ENCODE results near the gene OTUD3.
"Not testable (repeated sequence)": the region's sequence is repeated elsewhere in the genome, so short reads cannot be mapped to it uniquely, and the experiment has no call there.

The OTUD3 gene, protein sequence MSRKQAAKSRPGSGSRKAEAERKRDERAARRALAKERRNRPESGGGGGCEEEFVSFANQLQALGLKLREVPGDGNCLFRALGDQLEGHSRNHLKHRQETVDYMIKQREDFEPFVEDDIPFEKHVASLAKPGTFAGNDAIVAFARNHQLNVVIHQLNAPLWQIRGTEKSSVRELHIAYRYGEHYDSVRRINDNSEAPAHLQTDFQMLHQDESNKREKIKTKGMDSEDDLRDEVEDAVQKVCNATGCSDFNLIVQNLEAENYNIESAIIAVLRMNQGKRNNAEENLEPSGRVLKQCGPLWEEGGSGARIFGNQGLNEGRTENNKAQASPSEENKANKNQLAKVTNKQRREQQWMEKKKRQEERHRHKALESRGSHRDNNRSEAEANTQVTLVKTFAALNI

DNA sequence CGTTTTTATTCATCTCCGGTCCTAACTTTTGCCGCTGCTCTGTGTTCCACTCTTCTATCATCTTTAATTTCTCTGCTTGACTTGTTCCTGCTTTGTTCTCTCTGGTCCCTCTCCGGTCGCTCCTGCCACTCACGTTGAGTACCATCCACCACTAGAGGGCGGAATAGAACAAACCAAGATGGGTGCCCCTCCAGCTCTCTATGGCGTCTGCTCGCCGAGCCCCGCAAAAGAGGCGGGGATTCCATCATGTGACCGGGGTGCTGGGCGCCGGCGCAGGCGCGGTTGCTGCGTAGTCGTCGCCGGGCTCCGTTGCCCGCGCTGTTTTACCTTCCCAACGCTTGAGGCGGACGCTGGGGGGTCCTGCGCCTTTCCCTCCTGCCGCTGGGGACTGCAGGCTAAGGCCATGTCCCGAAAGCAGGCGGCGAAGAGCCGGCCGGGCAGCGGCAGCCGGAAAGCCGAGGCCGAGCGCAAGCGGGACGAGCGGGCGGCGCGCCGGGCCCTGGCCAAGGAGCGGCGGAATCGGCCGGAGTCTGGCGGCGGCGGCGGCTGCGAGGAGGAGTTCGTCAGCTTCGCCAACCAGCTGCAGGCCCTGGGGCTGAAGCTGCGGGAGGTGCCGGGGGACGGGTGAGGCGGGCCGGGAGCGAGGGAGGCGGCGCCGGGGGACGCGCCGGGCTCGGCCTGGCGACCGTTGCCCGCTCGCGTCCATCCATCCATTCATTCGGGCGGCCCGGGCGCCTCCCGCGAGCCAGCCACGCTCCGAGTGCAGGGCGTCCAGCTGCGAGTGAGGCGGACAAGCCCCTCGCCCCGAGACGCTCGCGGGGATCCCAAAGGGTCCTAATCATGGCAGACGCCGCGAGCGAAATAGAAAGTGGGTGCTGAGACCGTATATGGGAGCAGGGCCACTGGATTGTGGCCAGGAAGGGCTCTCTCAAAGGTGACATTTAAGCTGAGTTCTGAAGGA is at the start of gene OTUD3:
TSS of gene OTUD3 (plus strand) at position 285 of the 961 bp plus-strand sequence. CDS start at position 404, 119 bp downstream.
- peak; percentile 88 for DNase-seq (ENCODE audit: low read depth)

DNA sequence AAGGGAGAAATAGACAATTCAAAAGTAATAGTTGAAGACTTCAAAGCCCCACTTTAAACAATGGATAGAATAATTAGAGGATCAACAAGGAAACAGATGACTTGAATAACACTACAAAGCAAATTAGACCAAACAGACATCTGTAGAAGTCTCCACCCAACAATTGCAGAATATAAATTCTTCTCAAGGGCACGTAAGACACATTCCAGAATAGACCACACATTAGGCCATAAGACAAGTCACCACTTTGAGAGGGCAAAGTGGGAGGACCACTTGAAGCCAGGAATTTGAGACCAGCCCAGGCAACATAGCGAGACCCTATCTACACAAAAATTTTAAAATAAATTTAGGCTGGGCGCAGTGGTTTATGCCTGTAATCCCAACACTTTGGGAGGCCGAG is 46.6 kb upstream of the OTUD3 start:
- DNase-seq (ENCODE audit: low read depth) = no peak

DNA sequence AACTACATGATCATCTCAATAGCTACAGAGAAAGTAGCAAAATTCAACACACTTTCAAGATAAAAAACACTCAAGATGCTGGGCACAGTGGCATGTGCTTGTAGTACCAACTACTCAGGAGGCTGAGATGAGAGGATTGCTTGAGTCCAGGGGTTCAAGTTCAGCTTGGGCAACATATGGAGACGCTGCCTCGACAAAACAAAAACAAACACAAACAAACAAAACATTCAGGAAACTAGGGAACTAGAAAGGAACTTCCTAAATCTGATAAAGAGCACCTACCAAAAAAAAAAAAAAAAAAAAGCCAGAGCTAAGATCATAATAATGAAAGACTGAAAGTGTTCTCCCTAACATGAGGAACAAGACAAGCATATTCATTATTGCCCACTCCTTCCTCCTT is 44.3 kb upstream of the OTUD3 start:
- no peak for DNase-seq (ENCODE audit: low read depth)

DNA sequence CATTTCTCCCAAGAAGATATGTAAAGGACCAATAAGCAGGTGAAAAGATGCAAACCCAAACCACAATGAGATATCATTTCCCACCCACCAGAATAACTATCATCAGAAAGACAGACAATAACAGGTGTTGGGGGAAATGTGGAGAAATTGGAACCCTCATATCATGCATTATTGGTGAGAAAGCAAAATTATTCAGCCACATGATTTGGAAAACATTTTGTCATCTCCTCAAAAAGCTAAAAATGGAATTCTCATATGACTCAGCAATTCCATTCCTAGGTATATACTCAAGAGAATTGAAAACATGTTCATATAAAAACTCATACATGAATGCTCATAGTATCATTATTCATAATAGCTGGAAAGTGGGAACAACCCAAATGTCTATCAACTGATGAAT is 42.0 kb upstream of the OTUD3 start:
- DNase-seq (ENCODE audit: low read depth) = no peak

DNA sequence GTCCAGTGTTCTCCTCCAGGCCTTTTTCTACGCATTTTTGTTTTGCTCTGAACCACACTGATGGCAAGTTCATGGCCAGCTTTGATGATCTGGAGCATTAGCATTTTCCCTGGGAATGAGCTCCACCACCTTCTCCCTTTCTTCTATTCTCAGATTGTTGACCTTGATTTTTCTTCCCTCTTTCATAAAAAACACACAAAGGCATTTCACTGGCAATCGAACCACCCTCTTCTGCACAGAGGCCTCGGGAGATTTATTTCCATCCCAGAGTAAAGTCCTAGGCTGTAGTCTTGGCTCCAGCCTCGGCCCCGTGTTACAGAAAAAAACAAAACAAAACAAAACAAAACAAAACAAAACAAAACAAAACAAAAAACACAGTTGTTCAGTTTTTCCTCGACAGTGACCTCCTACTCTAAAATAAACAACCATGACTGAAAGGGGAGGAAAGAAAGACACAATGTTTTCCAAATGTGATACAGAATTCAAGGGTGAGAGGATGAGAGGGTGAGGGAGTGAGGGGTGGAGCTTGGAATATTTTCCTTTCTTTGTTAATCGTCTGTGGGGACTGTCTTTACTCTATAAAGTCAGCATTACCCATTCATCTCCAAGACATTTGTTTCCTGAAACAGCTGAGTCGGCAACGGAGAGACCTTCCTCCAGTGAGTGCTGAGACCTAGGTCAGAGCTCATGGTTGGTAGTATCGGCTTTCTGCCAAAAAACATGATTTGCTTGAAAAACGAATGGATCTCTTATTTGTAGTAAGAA is 37.3 kb upstream of the OTUD3 start:
- no peak for DNase-seq (ENCODE audit: low read depth)

DNA sequence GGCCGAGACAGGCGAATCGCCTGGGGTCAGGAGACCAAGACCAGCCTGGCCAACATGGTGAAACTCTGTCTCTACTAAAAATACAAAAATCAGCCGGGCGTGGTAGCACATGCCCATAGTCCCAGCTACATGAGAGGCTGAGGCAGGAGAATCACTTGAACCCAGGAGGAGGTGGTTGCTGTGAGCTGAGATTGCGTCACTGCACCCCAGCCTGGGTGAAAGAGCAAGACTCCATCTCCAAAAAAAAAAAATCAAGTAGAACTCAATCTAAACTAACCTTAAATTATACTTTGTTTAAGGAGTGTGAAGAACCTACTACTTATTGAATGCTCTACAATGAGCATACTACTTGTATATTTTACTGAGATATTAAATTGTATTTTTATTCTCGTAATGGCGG is 36.6 kb upstream of the OTUD3 start:
- no peak for DNase-seq (ENCODE audit: low read depth)

DNA sequence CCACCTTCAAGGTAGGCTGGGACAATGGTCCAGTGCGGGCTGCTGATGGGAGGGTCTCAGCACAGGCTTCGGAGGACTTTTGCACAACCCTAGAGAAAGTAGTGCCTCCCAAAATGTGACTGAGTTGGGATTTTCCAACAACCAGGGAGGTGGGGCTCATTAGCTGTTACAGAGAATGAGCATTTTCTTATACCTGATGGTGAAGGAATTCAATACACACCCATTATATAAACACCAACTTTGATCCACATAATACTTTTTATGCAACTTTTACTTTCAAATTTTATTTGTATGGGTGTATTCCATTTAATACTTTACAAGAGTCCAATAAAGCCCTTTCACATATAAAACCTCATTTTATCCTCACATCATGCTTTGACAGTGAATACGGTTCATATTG is 35.9 kb upstream of the OTUD3 start:
- DNase-seq (ENCODE audit: low read depth) = no peak

DNA sequence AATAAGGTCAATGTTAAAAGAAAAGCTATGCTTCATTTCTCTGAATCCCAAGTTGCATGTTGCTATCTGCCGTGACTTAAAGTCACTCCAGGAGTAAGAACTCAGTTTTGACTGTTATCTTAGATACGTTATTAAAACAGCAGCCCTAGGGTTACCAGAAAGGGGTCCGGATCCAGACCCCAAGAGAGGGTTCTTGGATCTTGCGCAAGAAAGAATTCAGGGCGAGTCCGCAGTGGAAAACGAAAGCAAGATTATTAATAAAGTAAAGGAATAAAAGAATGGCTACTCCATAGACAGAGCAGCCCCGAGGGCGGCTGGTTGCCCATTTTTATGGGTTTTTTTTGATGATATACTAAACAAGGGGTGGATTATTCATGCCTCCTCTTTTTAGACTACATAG is 34.9 kb upstream of the OTUD3 start:
- not testable (repeated sequence) for DNase-seq (ENCODE audit: low read depth)

DNA sequence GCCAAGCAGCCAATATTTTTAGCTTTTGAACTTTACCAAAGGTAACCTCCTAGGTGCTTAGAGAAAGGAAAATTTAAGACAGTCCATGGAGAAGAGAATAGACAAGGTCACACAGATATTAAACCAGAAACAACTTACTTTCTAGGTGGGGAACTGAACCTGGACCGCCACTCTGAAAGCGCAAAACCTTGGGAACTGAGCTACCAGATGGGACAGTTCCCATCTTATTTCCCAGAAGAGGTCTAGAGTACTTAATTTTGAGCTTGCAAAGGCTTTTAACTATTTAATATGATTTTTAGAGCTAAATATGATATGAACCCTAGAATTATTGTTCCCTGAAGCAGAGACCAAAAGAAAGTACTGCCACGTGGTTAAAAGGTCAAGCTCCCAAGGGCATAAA is 32.9 kb upstream of the OTUD3 start:
- not testable (repeated sequence) for DNase-seq (ENCODE audit: low read depth)

DNA sequence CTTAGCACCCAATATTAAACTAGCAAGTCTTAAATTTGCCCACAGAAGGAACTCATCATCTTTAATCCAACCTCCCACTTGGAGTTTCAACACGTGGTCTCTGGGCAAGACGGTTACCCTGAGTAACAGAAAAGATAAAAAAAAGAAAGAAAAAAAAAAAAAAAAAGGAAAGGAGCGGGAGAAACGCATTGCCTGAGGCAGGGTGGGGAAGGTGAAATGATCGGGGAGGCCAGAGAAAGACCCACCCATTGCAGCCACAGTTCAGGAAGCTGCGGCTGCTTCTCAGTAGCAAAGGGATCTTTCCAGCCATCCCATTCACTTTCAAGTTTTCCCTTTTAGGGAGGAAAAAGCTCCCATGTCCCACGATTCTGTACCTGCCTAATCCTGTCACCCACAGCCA is 32.0 kb upstream of the OTUD3 start:
- no peak for DNase-seq (ENCODE audit: low read depth)

DNA sequence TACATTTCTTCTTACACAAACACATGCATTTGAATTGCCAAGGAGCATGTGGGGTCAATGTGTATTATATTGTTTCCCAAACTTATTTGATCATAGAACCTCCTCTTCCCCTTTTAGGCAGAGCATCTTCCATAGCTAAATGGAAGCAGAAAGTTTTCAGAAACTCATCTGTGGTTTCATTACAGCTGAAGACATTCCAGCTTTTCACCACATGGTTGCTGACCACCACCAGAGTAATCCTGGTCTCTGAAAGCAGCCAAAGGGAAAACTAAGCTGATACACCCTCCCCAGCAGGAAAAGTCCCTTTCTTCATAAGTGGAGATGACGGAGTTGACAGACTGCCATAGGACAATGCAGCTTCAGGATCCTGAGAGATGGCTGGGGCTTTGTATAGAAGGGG is 30.2 kb upstream of the OTUD3 start:
- DNase-seq (ENCODE audit: low read depth) = no peak

DNA sequence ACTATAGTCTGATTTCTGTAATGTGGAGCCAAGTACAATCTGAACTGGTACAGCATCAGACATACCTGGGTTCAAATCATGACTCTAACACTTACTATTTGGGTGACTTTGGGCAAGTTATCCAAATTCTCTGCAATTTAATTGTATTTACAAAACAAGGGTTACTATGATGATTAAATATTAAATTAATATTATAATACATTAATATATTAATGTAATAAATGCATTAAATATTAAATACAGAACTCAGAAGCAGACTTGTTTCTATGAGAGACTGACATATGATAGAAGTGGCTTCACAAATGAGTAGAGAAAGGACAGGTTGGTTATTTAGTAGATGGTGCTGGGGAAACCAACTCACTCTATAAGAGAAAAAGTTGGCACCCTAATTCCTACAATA is 27.3 kb upstream of the OTUD3 start:
- DNase-seq (ENCODE audit: low read depth) = no peak

DNA sequence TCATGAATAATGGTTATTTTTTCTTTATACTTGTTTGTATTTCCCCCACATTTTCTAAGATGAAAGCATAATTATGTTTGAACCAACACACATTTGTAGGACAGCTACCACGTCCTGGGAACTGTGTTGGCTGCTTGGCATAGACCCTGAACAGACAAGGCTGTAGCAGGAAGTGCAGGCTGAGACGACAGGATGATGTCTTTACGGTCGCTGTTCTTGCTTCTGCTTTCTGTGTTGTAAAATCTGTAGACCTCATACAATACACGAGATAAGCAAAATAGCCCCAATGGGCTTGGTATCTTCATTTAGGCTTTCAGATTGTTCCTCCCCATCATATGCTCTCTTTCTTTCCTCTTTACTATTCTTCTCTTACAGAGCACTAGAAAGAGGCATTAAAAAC is 23.3 kb upstream of the OTUD3 start:
- no peak for DNase-seq (ENCODE audit: low read depth)

DNA sequence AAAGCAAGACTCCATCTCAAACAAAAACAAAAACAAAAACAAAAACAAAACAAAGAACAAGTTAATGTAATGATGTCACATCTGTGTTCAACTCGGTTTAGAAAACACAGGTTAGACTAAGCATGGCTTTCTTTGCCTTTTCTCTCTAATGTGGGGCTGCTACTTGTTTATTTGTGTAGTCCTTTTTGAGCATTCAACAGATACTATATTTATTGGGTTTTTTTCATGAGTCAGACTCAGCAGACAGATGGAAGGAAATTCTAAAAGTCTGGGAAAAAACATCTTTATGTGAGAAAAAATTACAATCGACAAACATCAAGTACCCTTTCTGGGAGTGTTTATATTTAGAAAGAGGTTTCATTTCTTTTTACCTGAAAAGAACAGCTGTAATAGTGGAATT is 22.3 kb upstream of the OTUD3 start:
- DNase-seq (ENCODE audit: low read depth) = no peak

DNA sequence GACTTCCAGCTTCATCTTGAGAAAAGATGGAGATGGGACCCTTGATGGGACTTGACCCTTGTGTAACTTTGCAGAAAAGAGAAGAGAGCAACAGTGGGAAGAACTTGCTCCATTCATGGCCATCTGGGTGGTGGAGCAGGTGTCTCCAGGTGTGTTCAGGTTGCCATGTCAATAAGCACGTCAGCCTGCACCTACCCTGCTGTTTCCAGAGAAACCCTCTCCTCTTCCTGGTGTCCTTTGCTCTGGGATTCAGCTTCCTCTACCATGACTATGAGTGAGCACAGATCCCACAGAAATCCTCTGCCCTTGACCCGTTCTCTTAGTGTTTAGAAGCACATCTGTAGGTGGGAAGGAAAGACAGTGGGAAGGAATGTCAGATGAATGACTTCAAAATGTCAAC is 21.8 kb upstream of the OTUD3 start:
- no peak for DNase-seq (ENCODE audit: low read depth)

DNA sequence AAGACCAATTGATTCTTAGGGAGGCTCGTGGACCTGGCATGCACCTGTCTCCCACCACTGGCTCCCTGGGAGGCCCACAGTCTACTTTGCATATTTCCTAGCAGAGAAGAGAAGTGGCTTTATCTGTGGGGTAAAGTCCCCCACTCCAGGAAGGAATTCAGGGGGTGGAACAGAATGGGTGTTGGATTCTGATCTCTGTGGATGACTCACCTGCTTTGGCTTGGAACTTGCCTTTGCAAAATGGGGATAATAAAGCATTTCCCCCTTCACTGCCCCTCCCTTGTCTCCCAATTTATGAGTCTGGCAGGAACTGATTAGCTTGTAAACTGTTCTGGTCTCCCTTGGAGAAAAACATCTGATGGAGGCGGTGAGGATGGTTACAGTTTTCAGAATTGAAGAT is 21.2 kb upstream of the OTUD3 start:
- DNase-seq (ENCODE audit: low read depth) = no peak

DNA sequence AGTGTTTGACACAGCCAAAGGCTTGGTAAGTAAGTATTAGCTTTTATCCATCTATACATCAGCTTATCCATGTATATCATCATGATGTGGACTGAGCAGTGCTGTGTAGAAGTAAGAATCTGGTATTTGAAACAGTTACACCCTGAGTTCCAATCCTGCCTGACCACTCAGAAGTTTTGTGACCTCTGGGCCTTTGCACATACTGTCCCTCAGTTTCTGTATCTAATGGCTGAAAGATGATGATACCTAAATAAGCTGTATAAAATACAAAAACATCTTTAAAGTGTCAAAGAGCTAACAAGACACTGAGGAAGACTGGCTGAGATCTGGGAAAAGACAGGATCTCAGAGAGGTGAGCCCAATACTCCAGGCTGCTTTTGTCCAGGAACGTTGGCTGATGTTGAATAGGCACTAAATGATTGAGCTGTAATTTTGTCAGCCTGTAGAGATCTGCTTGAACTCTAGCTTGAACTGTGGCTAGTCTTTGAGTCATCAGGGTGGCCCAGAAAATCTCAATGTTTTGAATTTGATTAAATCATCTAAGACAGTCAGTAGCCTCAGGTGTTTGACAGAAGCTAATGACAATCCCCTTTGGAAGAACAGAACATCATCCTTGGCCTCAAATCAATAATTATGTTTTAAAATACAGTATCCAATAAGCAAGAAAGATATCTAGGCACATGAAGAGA is 20.2 kb upstream of the OTUD3 start:
- DNase-seq (ENCODE audit: low read depth) = no peak

DNA sequence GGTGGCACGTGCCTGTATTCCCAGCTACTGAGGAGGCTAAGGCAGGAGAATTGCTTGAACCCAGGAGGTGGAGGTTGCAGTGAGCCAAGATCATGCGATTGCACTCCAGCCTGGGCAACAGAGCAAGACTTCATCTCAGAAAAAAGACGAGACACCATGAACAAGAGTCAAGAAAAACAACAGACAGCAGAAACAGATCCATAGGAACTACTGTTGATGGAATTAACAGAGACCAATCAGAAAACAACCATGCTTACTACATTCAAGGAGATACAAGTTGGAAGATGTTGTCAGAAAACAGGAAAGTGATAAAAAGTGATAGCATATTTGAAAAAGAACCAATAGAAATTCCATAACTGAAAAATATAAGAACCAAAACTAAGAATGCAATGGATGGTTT is 19.3 kb upstream of the OTUD3 start:
- no peak for DNase-seq (ENCODE audit: low read depth)

DNA sequence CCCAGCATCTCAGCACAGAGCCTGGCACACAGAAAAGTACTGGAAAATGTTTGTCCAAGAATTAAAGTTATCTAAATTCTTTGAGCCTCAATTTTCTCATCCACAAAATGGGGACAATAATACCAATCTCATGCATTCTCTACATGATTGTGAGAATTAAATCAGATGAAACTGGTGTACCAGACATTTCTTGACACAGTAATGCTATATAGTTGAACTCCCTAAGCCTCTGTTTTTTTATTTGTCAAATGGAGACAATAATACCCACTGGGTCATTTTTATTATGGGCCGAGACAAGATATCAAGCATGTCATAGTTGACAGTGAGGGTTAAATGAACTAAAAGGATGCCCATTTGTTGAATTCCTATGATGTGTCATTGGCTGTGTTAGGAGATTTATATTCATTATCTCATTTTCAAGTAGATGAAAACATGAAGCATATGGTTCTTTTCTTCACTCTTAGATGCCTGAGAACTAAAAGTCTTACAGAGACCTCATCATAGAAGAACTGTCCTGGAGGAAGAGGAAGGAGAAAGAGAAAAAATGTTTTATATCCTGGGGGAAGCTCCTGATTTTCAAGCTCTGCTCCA is 17.5 kb upstream of the OTUD3 start:
- no peak for DNase-seq (ENCODE audit: low read depth)

DNA sequence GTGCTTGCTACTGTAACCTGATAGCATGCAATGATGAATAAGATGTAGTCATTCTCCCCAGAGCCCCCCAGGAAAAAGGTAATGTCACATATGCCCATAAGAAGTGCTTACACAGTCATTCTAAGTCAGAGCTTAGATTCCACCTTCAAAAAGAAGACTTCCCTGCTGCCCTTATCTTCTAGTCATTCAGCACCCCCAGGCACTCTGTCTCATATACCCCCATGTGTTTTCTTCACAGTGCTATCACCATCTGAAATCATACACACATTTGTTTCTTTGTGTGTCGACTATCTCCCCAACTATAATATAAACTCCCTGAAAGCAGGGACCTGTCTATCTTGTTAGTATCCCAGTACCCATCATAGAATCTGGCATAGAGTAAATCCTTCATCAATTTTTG is 16.2 kb upstream of the OTUD3 start:
- DNase-seq (ENCODE audit: low read depth) = no peak

DNA sequence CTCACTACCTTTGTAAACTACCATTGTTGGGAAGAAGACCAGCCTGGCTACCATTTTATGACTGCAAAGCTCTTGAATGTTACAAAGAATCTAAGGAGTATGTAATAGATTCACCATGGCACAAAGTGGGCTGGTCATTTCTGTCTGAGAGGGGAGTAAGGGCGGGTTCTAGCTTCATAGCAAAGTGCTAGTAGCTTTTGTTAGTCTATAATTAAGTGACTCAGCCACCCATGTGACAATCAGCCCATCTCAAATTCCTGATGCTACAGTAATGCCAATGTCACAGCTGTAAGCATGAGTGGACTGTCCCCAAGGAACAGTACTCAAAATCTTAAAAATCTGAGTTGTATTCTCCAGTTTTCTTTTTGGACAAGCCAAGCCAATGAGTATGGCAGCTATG is 15.4 kb upstream of the OTUD3 start:
- no peak for DNase-seq (ENCODE audit: low read depth)

All from activated T-cell treated with anti-CD3 and anti-CD28 coated beads for 1 hour (primary cell).